CD4-positive, alpha-beta T cell treated with Interleukin-15 for 1 hour (primary cell): ENCODE data around the gene CPSF3.

Source experiments
- DNase-seq: peaks from one replicate; pipeline ENCODE4 v3.0.0-alpha.2; 2020

CPSF3 gene

GRCh38 chr2:9423100-9423921 is at the start of gene CPSF3, which contains the start of gene ITGB1BP1:
Gene CPSF3, plus strand, starts transcription at chr2:9423654. Its CDS starts 120 bp downstream, at chr2:9423774.
Gene ITGB1BP1, minus strand, starts transcription at chr2:9423528. Its CDS starts 4,831 bp downstream, at chr2:9418697.
- DNase-seq: peak; percentile 97

- DNase-seq: no peak
Observed at GRCh38 chr2:9374071-9374730, 49.3 kb upstream of the CPSF3 start.

GRCh38 chr2:9375857-9376428 is 47.5 kb upstream of the CPSF3 start:
- no peak for DNase-seq

- no peak for DNase-seq
Observed at GRCh38 chr2:9377461-9378097, 45.9 kb upstream of the CPSF3 start.

- no peak for DNase-seq
Observed at GRCh38 chr2:9378433-9379390, 44.7 kb upstream of the CPSF3 start.

- DNase-seq: no peak
Observed at GRCh38 chr2:9379391-9379755, 44.1 kb upstream of the CPSF3 start.

- DNase-seq: no peak
Observed at GRCh38 chr2:9380702-9381628, 42.5 kb upstream of the CPSF3 start.

GRCh38 chr2:9382604-9383235 is 40.7 kb upstream of the CPSF3 start:
- DNase-seq: no peak

- no peak for DNase-seq
Observed at GRCh38 chr2:9384521-9384920, 38.9 kb upstream of the CPSF3 start.

- no peak for DNase-seq
Observed at GRCh38 chr2:9385841-9386240, 37.6 kb upstream of the CPSF3 start.

- no peak for DNase-seq
Observed at GRCh38 chr2:9388199-9388681, 35.2 kb upstream of the CPSF3 start.

GRCh38 chr2:9388950-9389911 is 34.2 kb upstream of the CPSF3 start:
- DNase-seq: no peak

GRCh38 chr2:9390151-9390850 is 33.2 kb upstream of the CPSF3 start:
- no peak for DNase-seq

- no peak for DNase-seq
Observed at GRCh38 chr2:9390991-9391390, 32.5 kb upstream of the CPSF3 start.

- DNase-seq: no peak
Observed at GRCh38 chr2:9391961-9392720, 31.3 kb upstream of the CPSF3 start.

GRCh38 chr2:9392898-9393765 is 30.3 kb upstream of the CPSF3 start:
- DNase-seq: no peak

GRCh38 chr2:9394816-9395215 is 28.6 kb upstream of the CPSF3 start:
- no peak for DNase-seq
